NCI-H460 (cell line): Measurements from ENCODE around the gene EVI5. TPM values are rescaled to one million over a fixed set of nuclear protein-coding genes. Genes with fewer than 3 reads are reported as not detected.
A peak's percentile ranks its signal among the peaks of the same experiment; 100 is the strongest.
"Not testable (repeated sequence)": the region's sequence is repeated elsewhere in the genome, so short reads cannot be mapped to it uniquely, and the experiment has no call there.

Source experiments
- DNase-seq: peaks from one replicate; pipeline ENCODE4 v3.0.0-alpha.2; 2016; ENCODE audit warnings: low read depth; ENCODE audit errors: extremely low read depth
- total RNA-seq: library from RNA; depleted of rRNA; stranded (reverse); fragments of >200 nt; shearing (Covaris generic); gene quantifications from 2 replicates; pipeline ENCODE4 v1.2.3, GENCODE V29; 2014

Gene EVI5
- total RNA-seq, 1 experiment from 2014 or later: 20.5 TPM

DNA sequence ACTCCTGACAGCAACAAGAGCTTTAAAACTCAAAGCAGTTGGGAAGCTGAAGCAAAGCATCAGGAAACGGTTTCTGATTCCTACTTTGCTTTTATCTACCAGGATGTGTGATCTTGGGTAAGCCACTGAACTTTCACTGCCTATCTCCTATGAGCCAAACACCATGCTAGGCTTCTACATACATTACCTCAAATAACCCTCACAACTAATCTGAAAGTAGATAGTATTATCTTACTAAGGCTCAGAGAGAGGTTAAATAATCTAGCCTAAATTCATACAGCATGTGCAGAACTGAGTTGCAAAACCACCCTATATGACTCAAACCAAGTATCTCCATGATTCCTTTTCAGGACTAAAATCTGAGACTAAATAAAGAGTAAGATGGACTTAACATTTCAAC, 83.8 kb downstream of the EVI5 start:
- DNase-seq: no peak

- no peak for DNase-seq
Observed at GRCh38 chr1:92698932-92699331, 86.0 kb downstream of the EVI5 start.

DNA sequence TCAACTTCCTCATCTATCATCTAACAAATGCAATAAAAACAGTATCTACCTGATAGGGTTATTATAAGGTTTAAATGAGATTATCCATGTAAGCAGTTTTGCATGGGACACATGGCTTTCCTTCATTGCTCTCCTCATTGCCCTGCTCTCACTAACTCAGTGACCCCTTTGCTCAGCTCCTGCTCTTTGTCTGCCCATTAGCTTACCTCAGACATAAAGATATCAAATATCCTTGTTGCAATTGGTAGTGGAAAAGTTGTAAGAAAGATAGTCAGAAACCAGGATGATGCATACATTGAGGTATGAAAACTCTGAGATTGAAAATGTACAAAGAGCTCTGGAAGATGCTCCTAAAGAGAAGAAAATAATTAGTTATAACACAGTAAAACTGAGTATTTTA, 89.8 kb downstream of the EVI5 start:
- DNase-seq: no peak

GRCh38 chr1:92691925-92692324, 93.0 kb downstream of the EVI5 start:
- no peak for DNase-seq

DNA sequence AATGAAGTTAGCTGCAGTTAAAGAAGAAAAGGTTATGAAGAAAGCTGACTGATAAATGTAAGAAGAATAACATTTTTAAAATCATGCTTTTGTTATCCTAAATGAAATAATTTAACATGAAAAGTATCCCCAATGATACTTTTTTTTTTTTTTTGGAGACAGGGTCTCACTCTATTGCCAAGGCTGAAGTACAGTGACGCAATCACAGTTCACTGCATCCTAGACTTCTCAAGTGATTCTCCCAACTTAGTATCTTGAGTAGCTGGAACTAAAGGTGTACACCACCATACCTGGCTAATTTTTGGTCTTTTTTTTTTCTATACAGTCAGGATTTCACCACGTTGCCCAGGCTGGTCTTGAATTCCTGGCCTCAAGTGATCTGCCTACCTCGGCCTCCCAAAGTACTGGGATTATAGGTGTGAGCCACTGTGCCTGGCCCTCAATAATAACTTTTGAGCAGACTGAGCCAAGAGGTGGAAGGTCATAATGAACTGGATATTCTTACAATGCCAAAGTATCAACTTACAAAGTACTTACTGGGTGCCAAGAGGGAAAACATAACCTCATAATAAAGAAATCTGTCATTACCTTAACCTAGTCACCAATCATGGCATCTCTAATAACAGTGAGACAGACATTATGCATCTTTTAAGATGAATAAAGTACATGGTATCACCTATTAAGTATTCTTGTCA, 94.5 kb downstream of the EVI5 start:
- no peak for DNase-seq

GRCh38 chr1:92679980-92680379, 104.9 kb downstream of the EVI5 start:
- no peak for DNase-seq

GRCh38 chr1:92663775-92664174, 121.1 kb downstream of the EVI5 start:
- DNase-seq: no peak

DNA sequence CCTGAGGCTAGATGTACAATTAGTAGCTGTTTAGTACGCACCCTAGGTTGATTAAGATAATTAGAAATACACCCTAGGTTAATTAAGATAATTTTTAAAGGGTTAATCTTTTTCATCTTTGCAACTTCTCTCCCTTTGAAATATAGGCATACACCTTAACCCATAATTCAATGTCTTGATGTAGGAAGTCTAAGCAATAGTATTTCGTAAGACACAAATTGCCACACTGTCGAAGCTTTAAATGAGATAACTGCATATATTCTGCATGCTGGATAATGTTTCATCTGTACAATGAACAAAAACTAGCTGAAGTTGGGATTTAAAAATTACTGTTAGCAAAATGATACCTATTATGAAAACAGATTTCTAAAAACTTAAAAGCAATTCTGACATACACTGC, 122.9 kb downstream of the EVI5 start:
- DNase-seq: no peak

DNA sequence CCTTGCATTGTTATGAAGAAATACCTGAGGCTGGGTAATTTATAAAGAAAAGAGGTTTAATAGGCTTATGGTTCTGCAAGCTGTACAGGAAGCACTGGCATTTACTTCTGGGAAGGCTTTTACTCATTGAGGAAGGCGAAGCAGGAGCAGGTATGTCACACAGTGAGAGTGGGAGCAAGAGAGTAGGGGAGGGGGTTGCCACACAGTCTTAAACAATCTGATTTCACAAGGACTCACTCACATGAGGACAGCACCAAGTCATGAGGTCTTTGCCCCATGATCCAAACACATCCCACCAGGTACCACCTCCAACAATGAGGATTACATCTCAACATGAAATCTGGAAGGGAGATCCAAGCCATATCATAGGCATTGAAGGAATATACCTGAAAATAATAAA, 127.2 kb downstream of the EVI5 start:
- DNase-seq: no peak

DNA sequence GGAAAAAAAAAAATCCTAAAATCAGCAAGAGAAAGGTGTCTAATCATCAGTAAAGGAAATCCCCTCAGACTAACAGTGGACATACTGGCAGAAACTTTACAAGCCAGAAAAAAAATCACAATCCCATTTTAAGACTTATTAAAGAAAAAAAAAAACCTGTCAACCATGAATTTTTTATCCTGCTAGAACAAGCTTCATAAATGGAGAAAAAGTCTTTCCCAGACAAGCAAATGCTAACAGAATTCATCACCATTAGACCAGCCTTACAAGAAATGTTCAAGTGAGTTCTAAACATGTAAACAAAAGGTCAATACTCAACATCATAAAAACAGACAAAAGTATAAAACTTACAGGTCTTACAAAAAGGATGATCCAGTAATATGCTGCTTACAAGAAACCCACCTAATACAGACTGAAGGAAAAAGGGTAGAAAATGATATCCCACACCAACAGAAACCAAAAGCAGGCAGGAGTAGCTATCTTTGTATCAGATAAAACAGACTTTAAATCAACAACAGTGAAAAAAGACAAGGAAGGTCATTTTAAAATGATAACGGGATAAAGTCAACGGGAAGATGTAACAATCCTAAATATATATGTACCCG, 129.6 kb downstream of the EVI5 start:
- DNase-seq: no peak

- DNase-seq: no peak
Observed at GRCh38 chr1:92653605-92654381, 131.1 kb downstream of the EVI5 start.

DNA sequence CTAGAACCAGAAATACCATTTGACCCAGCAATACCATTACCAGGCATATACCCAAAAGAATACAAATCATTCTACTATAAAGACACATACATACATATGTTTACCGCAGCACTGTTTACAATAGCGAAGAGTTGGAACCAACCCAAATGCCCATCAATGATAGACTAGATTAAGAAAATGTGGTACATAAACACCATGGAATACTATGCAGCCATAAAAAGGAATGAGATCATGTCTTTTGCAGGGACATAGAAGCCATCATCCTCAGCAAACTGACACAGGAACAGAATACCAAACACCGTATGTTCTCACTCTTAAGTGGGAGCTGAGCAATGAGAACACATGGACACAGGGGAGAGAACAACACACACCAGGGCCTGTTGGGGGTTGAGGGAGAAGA, 144.2 kb downstream of the EVI5 start:
- not testable (repeated sequence) for DNase-seq

- no peak for DNase-seq
Observed at GRCh38 chr1:92638498-92638897, 146.4 kb downstream of the EVI5 start.

GRCh38 chr1:92635203-92635602, 149.7 kb downstream of the EVI5 start:
- DNase-seq: not testable (repeated sequence)

GRCh38 chr1:92623187-92623778, 161.6 kb downstream of the EVI5 start:
- DNase-seq: peak; percentile 8

GRCh38 chr1:92619466-92620189, 165.3 kb downstream of the EVI5 start:
- DNase-seq: no peak

- DNase-seq: no peak
Observed at GRCh38 chr1:92601044-92601443, 183.9 kb downstream of the EVI5 start.

DNA sequence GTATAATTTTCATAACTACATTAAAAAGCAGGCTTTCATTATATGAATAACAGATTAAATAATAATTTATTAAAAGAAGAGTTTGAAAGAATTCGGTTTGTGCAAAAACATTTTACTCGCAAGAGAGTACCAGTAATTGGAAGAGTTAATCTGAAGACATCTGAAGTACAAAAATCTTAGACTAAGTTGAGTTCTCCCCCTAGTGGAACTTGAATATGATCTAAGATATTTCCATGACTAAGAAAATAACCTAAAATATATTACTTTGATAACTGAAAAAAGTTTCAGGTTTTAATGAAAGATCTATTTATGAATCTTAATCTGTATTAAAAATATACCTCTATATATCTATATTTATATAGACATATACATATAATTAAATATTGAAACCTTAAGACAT, 185.7 kb downstream of the EVI5 start:
- peak; percentile 4 for DNase-seq

- not testable (repeated sequence) for DNase-seq
Observed at GRCh38 chr1:92589361-92589760, 195.5 kb downstream of the EVI5 start.

DNA sequence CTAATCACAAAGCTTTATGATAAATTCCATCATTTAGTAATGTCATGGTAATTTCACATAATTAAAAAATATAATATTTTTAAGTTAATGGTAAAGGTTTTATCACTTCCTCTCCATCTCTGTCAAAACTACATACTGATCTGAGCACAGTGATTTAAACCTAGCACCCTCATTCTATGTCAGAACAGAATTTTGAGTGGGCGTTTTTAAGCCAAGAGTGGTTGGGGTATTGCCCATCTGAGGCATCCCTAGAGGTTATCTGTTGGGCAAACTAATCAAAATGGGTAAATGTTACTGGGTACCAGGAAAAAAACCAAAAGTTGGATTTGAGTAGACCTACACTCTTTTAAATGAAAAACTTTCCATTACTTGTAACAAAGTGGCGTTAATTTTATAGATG, 197.5 kb downstream of the EVI5 start:
- DNase-seq: no peak

DNA sequence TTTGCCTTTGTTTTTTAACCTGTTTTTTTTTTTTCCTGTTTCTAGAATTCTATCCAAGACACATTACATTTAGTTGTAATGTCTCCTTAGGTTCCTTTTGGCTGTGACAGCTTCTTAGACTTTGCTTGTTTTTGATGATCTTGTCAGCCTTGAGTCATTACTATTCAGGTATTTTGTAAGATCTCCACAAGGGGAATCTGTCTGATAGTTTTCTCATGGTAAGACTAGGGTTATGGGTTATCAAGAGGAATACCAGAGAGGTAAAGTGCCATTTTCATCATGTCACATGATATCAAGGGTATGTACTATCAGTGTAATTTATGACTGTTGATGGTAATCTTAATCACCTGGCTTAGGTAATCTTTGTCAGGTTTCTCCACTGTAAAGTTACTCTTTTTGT, 199.1 kb downstream of the EVI5 start:
- no peak for DNase-seq
